Omental fat pad (tissue), 4 donors: ENCODE measurements around the gene ASTN2. TPM values are rescaled to one million over a fixed set of nuclear protein-coding genes. Genes with fewer than 3 reads are reported as not detected.

ENCODE experiments used
- ATAC-seq: fragments of 150-250 bp; one replicate; pipeline ENCODE4 v1.9.1; 2016; ENCODE audit warnings: mild to moderate bottlenecking, moderate library complexity; ENCODE audit not compliant: low FRiP score
- DNase-seq: peaks from one replicate; pipeline ENCODE4 v3.0.0-alpha.2; 2019; ENCODE audit warnings: low spot score
- CTCF ChIP-seq, 3 donors: fragments of 450-650 bp; IDR thresholded peaks; one replicate each; pipeline ENCODE4 v1.5.1; 2016 to 2017; ENCODE audit warnings: antibody characterized with exemption in 3 of 3, mild to moderate bottlenecking in 3 of 3, moderate library complexity in 2 of 3
- total RNA-seq, 4 donors: library from RNA; depleted of rRNA; stranded (reverse); fragments of >200 nt; gene quantifications; one replicate each; pipeline ENCODE4 v1.1.0, GENCODE V29; 2016

Gene ASTN2
- total RNA-seq, 4 donors from 2014 or later = 1.1 to 8.4 (median 3.6) TPM

- no peak for ATAC-seq
- no peak for TF ChIP-seq CTCF (IDR thresholded peaks at IDR 0.05)
- DNase-seq = no peak
Observed at GRCh38 chr9:116564266-116564793, 850.5 kb downstream of the ASTN2 start.

- DNase-seq (no peak), ATAC-seq (no peak)
- TF ChIP-seq CTCF (IDR thresholded peaks at IDR 0.05) = no peak
Observed at GRCh38 chr9:116558818-116559540, 855.9 kb downstream of the ASTN2 start.

- TF ChIP-seq CTCF (IDR thresholded peaks at IDR 0.05) = no peak
- no peak for ATAC-seq
- DNase-seq = no peak
Observed at GRCh38 chr9:116558035-116558434, 856.8 kb downstream of the ASTN2 start.

GRCh38 chr9:116555556-116556155 is 859.2 kb downstream of the ASTN2 start:
- DNase-seq (no peak), ATAC-seq (no peak)

GRCh38 chr9:116555119-116555518 is 859.7 kb downstream of the ASTN2 start:
- no peak for DNase-seq
- ATAC-seq = no peak
- no peak for TF ChIP-seq CTCF (IDR thresholded peaks at IDR 0.05)

More at GRCh38 chr9:116555556-116556155, 859.2 kb downstream of the ASTN2 start:
- no peak for TF ChIP-seq CTCF (IDR thresholded peaks at IDR 0.05)

GRCh38 chr9:116550696-116551436 is 864.0 kb downstream of the ASTN2 start:
- no peak for DNase-seq
- ATAC-seq = peak; percentile 37
- TF ChIP-seq CTCF (IDR thresholded peaks at IDR 0.05) = no peak
